ENCODE measurements around the gene STAT6. TPM values are rescaled to one million over a fixed set of nuclear protein-coding genes. Genes with fewer than 3 reads are reported as not detected.

STAT6 gene
- total and polyA plus RNA-seq, 10 of the 15 experiments (the other 5 are each of a cell fraction or from before 2014, with no cell fraction given) = 14.2 to 176 (median 89.6) TPM

DNA sequence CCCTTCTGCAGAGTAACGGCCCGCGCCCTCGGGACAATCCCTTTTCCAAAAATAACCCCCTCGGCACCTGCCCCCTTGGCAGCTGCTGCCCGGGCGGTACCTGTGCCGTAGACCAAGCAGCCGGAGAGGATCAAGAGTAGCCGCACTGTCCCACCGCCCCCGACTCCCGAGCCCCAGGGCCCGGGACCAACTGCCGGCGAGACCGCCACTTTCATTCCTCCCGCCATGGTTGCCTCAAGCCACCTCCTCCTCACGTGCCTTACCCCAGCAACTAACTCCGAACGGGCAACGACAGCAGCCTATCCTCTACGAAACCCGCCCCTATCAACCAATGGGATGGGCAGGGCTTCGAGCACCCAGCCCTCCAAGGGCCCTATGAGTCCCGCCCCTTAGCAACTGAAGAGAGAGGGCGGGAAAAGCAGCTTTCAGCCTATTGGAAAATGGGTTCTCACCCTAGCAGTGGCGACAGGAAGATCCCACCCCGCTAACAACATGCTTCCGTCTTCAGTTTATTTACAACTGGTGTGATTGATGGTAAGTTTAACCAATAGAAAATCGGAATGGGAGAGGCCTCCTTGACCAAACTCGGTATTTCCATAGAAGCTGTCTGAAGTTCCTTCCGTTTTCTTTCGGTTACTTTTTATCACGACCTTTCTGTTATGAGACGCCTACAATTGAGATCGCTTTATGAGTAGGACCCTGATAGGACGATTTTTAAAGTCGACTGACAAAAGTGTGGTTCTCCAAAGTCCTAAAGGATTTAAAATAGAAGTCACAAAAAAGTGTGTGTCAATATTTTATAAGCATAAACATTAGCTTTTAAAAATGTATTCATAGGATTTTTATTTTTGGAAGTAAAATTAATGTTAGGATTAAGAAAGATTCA is 32.4 kb downstream of the STAT6 start, which contains the start of gene NEMP1 (continued):
- TF ChIP-seq ZNF274 (IDR thresholded peaks at IDR 0.05; ENCODE audit: insufficient read depth, insufficient read length) (no peak), HDGF (IDR thresholded peaks at IDR 0.05) (peak; percentile 95), FOS (IDR thresholded peaks at IDR 0.05; ENCODE audit: borderline replicate concordance, extremely low read depth, insufficient read length) (peak; percentile 85), NFYB (IDR thresholded peaks at IDR 0.05; ENCODE audit: insufficient read depth, low read depth, low read length) (peak; percentile 92), ATF7 (IDR thresholded peaks at IDR 0.05; ENCODE audit: low read depth) (peak; percentile 44; the same call in 1 of the 2 replicates), SUZ12 (IDR thresholded peaks at IDR 0.05; ENCODE audit: unreplicated experiment) (no peak), NFYA (IDR thresholded peaks at IDR 0.05; ENCODE audit: borderline replicate concordance, low read depth, low read length) (no peak), ESRRA (IDR thresholded peaks at IDR 0.05; ENCODE audit: low read length) (no peak), TAF1 (IDR thresholded peaks at IDR 0.05; ENCODE audit: borderline replicate concordance, low read depth, low read length) (peak; percentile 58; the same call in 1 of the 2 replicates), CREM (IDR thresholded peaks at IDR 0.05; ENCODE audit: low read depth) (peak; percentile 43), NBN (IDR thresholded peaks at IDR 0.05) (peak; percentile 80), HDAC6 (IDR thresholded peaks at IDR 0.05; ENCODE audit: unreplicated experiment) (no peak)
- TF ChIP-seq, protein P1, sequence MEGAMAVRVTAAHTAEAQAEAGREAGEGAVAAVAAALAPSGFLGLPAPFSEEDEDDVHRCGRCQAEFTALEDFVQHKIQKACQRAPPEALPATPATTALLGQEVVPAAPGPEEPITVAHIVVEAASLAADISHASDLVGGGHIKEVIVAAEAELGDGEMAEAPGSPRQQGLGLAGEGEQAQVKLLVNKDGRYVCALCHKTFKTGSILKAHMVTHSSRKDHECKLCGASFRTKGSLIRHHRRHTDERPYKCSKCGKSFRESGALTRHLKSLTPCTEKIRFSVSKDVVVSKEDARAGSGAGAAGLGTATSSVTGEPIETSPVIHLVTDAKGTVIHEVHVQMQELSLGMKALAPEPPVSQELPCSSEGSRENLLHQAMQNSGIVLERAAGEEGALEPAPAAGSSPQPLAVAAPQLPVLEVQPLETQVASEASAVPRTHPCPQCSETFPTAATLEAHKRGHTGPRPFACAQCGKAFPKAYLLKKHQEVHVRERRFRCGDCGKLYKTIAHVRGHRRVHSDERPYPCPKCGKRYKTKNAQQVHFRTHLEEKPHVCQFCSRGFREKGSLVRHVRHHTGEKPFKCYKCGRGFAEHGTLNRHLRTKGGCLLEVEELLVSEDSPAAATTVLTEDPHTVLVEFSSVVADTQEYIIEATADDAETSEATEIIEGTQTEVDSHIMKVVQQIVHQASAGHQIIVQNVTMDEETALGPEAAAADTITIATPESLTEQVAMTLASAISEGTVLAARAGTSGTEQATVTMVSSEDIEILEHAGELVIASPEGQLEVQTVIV (IDR thresholded peaks at IDR 0.05; ENCODE audit: borderline replicate concordance, partially characterized antibody) = peak; percentile 69
- TF ChIP-seq, protein P2, sequence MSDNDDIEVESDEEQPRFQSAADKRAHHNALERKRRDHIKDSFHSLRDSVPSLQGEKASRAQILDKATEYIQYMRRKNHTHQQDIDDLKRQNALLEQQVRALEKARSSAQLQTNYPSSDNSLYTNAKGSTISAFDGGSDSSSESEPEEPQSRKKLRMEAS (IDR thresholded peaks at IDR 0.05; ENCODE audit: low read depth, low read length) = peak; percentile 91; the same call in 1 of the 2 replicates
- TF ChIP-seq, protein P3, sequence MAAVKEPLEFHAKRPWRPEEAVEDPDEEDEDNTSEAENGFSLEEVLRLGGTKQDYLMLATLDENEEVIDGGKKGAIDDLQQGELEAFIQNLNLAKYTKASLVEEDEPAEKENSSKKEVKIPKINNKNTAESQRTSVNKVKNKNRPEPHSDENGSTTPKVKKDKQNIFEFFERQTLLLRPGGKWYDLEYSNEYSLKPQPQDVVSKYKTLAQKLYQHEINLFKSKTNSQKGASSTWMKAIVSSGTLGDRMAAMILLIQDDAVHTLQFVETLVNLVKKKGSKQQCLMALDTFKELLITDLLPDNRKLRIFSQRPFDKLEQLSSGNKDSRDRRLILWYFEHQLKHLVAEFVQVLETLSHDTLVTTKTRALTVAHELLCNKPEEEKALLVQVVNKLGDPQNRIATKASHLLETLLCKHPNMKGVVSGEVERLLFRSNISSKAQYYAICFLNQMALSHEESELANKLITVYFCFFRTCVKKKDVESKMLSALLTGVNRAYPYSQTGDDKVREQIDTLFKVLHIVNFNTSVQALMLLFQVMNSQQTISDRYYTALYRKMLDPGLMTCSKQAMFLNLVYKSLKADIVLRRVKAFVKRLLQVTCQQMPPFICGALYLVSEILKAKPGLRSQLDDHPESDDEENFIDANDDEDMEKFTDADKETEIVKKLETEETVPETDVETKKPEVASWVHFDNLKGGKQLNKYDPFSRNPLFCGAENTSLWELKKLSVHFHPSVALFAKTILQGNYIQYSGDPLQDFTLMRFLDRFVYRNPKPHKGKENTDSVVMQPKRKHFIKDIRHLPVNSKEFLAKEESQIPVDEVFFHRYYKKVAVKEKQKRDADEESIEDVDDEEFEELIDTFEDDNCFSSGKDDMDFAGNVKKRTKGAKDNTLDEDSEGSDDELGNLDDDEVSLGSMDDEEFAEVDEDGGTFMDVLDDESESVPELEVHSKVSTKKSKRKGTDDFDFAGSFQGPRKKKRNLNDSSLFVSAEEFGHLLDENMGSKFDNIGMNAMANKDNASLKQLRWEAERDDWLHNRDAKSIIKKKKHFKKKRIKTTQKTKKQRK (IDR thresholded peaks at IDR 0.05; ENCODE audit: low read depth, low read length) = peak; percentile 89
- TF ChIP-seq, protein P4, sequence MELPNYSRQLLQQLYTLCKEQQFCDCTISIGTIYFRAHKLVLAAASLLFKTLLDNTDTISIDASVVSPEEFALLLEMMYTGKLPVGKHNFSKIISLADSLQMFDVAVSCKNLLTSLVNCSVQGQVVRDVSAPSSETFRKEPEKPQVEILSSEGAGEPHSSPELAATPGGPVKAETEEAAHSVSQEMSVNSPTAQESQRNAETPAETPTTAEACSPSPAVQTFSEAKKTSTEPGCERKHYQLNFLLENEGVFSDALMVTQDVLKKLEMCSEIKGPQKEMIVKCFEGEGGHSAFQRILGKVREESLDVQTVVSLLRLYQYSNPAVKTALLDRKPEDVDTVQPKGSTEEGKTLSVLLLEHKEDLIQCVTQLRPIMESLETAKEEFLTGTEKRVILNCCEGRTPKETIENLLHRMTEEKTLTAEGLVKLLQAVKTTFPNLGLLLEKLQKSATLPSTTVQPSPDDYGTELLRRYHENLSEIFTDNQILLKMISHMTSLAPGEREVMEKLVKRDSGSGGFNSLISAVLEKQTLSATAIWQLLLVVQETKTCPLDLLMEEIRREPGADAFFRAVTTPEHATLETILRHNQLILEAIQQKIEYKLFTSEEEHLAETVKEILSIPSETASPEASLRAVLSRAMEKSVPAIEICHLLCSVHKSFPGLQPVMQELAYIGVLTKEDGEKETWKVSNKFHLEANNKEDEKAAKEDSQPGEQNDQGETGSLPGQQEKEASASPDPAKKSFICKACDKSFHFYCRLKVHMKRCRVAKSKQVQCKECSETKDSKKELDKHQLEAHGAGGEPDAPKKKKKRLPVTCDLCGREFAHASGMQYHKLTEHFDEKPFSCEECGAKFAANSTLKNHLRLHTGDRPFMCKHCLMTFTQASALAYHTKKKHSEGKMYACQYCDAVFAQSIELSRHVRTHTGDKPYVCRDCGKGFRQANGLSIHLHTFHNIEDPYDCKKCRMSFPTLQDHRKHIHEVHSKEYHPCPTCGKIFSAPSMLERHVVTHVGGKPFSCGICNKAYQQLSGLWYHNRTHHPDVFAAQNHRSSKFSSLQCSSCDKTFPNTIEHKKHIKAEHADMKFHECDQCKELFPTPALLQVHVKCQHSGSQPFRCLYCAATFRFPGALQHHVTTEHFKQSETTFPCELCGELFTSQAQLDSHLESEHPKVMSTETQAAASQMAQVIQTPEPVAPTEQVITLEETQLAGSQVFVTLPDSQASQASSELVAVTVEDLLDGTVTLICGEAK (IDR thresholded peaks at IDR 0.05; ENCODE audit: borderline replicate concordance) = peak; percentile 95
- TF ChIP-seq, protein P5, sequence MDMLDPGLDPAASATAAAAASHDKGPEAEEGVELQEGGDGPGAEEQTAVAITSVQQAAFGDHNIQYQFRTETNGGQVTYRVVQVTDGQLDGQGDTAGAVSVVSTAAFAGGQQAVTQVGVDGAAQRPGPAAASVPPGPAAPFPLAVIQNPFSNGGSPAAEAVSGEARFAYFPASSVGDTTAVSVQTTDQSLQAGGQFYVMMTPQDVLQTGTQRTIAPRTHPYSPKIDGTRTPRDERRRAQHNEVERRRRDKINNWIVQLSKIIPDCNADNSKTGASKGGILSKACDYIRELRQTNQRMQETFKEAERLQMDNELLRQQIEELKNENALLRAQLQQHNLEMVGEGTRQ (IDR thresholded peaks at IDR 0.05; ENCODE audit: borderline replicate concordance, low read depth, low read length) = peak; percentile 85
